GM19395 (cell line): Measurements from ENCODE around the gene CNTNAP2.
"Not testable (repeated sequence)": the region's sequence is repeated elsewhere in the genome, so short reads cannot be mapped to it uniquely, and the experiment has no call there.

Experiments used
- ATAC-seq: cut with Tn5 transposase; IDR thresholded peaks from one replicate; pipeline ENCODE4 v1.9.1; 2021; ENCODE audit warnings: mild to moderate bottlenecking, moderate library complexity; ENCODE audit not compliant: unreplicated experiment

CNTNAP2 gene

DNA sequence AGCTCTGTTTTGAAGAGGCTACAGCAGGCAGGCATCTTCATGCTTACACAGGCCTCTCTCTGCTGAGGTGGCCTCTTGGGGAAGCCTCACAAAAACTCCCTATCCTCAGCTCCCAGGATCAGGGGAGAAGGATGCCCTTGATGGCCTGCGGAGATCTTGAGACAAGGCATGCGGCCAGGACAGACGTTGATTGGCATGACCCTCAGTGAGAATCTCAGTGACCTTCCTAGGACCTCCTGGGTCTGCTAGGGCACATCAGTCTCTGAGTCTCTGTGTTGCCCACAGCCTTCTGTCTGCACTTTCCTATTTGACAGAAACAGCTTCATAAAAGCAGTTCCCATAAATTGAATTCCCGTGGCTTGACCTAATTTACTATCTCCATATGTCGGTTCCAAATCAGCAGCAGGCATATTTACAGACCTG lies 1468.2 kb downstream of the CNTNAP2 start:
- no peak for ATAC-seq

DNA sequence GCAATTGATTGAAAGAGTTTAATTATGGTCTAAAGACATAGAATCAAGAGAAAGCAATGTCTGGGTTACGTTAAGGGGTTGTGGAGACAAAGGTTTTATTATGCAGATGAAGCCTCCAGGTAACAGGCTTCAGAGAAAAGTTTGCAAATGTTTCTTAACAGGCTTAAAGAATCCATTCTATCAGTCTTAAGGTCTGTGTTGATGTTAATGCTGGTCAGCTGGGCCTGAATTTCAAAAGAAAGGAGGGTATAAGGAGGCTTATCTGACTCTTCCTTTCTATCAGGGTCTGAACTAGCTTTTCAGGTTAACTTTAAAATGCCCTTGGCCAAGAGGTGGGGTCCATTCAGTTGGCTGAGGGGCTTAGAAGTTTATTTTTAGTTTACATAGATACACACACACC lies 1469.5 kb downstream of the CNTNAP2 start:
- no peak for ATAC-seq

DNA sequence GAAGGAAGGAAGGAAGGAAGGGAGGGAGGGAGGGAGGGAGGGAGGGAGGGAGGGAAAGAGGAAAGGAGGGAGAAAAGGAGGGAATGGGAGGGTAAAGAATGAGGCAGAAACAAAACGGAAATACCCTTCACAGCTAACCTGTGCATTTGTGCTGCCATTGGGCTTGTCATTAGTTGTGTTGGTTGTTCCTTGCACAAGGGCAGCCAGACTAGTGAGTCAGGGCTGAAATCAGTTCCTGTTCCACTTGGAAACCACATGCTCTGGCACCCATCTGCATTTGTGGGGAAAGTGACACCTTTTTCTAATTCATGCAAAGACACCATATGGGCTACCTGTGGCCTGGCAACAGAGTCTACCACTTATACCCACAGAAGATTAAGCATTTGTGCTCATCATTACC lies 1469.9 kb downstream of the CNTNAP2 start:
- no peak for ATAC-seq

DNA sequence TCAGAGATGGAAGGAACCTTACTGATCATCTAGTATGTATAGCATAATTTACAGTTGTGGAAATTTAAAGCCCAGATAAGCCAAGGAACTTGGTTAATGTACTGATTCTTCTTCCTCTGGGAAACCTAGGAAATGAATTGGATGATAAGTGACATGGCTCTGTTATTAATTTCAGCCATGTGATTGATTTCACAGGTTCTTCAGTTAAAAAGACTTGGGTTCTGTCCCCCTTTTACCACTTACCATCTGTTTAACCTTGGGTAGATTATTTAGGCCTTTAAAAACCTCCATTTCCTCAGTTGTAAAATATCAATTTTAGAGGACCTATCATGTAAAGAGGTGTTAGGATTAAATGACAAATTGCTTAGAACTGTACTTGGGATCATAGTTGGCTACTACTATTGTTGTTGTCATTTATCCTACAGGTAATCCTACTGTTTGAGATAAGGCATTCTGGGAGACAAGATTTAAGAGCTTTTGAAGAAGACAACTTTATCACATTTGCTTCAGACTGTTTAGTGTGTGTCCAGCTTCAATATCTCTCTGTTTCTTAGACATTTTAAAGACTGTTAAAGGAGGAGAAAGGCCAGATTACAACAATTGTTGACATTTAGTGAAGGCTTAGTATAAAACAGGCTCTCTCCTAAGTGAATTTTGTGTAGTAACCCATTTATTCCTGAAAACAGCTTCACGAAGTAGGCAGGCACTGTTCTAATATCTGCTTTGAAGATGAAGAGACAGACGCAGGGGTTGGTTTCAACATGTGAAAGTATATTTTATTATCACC lies 1476.9 kb downstream of the CNTNAP2 start:
- no peak for ATAC-seq

DNA sequence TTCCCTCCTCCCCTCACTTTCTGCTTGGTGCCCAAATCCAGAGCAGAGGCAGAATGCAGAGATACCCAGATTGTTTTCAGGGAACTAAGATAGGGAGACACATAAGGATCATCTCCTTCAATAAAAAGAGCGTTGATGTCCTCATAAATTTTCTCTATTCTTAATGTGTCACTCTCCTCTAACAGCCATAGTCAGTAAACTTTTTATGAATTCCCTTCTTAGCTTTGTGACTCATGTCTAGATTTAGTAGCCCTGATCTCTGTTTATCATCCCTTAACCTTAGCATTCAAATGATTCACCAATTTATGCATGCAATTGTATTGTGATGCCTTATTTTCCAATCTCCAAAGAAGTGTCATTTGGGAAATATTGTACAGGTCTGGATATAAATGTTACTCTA lies 1478.4 kb downstream of the CNTNAP2 start:
- ATAC-seq: no peak

DNA sequence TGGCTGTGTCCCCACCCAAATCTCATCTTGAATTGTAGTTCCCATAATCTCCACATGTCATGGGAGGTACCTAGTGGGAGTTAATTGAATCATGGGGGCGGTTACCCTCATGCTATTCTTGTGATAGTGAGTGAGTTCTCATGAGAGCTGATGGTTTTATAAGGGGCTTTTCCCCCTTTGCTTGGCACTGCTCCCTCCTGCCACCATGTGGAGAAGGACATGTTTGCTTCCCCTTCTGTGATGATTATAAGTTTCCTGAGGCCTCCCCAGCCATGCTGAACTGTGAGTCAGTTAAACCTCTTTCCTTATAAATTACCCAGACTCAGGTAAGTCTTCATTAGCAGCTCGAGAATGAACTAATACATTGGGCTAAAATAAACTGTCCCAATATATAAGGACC lies 1482.1 kb downstream of the CNTNAP2 start:
- not testable (repeated sequence) for ATAC-seq

DNA sequence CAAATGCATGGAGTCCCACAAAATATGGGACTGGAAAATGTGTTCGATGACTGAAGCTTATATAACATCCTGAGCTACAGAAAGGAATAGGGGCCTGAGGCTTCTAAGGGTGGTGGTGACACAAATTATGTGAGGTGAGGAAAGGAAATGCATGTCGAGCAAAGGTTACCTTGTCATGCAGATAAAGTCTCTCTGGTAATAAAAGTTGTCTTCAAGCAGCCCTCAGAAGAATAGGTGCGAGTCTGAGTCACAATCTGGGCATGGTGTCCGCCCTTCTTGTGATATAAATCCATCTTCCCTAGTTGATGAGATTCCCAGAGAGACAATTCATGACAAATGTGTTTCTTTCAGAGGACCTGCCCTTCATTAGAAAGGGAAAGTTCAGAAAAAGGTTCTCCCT lies 1488.7 kb downstream of the CNTNAP2 start:
- no peak for ATAC-seq

DNA sequence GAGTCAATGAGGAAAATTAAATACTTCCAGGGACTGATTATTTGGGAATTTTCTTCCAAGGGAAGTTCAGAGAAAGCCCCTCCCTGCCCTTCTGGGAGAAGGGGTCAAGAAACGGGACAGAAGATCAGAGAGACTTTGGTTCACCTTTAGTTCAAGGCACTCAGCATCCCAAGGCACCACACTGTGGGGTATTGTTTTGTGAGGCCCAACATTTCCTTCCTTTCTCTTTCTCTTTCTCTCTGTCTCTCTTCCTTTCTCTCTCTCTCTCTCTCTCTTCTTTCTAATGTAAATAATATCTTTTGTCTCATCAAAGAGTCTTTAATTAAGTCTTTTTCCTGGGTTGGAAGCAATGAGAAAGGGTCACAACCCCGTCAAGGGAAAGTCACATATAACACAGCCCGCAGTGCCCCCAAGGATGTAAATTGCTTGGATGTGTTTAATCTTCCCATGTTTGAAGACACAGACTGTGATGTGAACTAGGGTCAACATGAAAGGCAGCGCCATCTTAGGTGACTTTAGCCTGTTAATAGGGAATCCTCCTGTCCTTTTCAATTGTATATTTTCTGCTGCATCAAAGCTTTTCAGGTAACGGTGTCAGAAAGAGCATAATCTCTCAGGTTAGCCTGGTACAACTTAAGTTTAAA lies 1490.7 kb downstream of the CNTNAP2 start:
- ATAC-seq: no peak

DNA sequence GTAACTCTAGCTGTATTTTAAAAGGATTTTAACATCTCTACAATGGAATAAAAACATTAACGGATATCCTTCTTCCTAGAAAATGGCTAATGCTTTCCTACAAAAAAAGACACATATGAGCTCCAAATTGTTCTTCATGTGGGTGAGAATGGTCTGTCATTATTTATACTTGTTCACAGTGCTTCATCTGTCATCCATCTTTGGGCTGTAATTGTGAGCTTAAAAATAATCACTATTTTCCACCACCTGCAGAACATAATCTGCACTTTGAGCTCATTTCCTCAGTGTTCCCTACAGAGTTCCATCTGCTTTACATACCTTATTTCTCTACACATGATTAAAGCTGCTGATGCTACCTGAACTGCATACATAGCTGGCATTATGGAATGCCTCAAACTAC lies 1494.8 kb downstream of the CNTNAP2 start:
- ATAC-seq: no peak

DNA sequence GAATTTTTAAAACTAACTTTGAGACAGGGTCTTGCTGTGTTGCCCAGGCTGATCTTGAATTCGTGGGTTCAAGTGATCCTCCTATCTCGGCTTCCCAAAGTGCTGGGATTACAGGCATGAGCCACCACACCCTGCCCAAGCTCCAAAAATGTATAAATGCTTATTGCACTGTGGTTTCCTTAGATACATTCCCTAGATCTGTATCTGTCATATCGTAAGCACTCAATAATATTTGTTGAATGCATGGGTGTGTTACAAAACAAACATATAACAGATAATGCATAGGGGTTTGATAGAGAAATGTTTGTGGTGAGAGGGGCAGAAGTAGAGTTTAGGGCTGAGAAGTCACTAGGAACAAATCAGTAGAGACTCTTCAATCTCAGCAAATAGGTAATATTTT lies 1518.7 kb downstream of the CNTNAP2 start:
- ATAC-seq: no peak

DNA sequence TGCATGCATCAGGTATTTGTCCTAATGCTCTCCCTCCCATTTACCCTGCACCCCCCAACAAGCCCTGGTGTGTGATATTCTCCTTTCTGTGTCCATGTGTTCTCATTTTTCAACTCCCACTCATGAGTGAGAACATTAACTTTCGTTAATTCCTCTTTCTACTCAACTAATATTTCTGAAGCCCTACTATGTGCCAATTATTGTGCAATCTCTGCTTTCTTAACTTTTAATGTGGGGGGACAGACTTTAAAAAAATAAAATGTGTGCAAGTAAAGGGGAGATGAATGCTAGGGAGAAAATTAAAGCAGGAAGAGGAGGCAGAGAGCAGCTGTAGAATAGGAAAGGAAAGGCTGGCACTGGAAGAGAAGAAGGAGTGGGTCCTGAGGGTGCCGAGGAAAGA lies 1520.0 kb downstream of the CNTNAP2 start:
- no peak for ATAC-seq

DNA sequence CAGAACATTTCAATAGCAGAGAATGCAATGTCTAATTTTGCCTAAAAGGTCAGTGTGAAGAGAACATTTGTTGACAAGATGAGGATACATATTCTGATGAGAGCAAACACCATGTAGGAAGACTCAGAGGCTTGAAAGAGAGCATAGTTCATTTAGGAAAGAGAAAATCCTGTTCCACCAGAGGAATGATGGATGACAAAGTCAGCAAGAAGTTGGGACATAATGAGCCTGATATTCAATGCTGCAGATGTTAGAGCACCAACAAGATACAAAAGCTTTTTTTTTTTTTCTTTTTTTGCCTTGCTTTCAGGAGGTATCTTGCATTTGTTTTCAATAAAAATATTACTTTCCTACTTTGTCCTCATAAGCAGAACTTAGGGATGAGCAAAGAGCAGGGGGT lies 1522.0 kb downstream of the CNTNAP2 start:
- no peak for ATAC-seq

DNA sequence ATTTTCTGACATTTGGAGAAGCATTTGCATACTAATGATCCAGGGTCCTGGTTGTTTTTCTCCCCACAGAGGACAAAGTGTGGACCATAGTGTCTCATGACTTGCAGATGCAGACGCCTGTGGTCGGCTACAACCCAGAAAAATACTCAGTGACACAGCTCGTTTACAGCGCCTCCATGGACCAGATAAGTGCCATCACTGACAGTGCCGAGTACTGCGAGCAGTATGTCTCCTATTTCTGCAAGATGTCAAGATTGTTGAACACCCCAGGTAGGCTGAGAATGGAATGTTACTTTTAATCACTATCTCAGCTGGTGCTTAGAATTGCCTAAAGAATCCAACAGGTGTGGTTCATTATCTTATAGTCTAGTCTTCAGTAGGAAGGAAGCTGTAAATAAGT lies 1522.4 kb downstream of the CNTNAP2 start:
- no peak for ATAC-seq

DNA sequence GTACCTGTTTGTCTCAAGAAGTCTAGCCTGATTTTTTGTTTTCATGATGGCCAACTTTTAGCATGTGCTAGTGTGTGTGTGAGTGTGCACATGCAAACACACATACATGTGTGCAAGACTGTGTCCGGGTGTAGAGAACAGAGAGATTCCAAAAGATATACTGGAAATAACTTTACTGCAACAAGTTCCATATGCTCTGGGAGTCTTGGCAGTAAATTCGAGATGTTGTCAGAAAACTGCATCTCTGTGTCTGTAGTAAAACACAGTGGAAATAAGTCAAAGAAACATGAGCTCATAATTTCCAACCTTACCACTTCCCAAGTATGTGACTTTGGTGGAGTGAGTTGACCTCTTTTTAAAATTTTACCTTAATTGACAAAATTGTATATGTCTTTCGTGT lies 1523.2 kb downstream of the CNTNAP2 start:
- no peak for ATAC-seq

DNA sequence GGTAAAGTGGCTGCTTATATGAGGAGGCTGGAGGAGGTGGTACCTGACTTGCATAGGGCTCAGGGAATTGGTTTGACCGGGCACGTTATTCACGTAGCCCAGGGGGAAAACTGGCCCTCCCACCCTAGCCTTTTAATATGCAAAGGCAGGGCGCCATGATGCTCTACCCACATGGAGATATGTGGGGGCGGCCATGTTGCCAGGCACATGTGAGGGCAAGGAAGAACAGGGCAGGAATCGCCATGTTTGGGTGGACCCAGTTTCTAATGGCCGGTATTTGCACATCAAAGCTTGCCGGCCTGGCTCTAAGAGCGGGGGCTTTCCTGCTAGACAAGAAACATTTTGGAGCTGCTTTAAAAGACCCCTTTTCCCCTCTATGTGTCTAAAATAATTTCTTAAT lies 1524.2 kb downstream of the CNTNAP2 start:
- no peak for ATAC-seq

DNA sequence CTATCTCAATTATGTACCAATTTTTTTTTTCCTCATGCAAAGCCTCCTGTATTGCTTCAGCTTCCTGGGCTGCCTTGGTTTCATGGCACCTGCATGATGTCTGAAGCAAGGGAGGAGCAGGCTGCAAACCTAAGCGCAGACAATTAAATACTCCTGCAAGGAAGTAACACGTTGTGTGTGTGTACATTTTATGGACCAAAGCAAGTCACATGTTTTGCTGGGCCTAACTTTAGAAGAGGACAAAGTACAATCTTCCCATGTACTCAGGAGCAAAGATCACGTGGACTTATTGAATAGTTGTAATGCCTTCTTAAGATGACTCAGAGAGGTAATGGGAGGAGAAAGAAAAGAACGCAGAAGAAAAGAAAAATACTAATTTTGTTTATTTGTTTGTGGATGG lies 1530.0 kb downstream of the CNTNAP2 start:
- ATAC-seq: no peak

DNA sequence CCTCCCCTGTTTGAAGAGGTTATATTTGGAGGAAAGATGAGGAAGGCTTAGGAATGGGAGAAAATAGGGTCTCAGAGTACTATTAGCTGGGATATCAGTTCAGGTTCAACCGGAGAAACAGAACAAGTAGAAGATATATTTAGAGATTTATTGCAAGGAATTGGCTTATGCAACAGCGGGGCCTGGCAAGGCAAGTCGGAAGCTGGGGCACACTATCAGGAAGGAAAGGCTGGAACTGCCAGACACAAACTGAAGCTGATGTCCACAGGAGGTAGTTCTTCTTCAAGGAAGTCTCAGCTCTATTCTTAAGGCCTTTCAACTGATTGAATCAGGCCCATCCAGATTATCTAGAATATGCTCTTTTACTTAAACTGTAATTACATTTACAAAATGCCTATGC lies 1534.4 kb downstream of the CNTNAP2 start:
- no peak for ATAC-seq

DNA sequence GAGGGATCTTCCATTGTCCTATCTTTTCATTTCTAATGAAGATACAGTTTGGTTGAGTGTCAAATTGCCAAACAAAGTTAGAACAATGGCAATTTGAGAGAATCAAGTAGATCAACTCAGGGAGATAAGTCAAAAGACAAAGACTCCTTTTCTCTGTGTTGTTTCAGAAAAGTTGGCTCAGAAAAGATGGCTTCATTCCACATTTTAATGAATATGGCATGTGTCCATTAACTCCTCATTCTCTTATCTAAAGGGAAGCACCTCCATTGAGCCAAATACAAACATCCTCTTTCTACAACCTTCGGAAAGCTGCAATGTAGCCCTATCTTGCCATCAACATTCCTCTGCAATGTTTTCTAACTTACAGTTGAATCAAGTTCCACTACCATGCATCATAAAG lies 1535.0 kb downstream of the CNTNAP2 start:
- ATAC-seq: no peak

DNA sequence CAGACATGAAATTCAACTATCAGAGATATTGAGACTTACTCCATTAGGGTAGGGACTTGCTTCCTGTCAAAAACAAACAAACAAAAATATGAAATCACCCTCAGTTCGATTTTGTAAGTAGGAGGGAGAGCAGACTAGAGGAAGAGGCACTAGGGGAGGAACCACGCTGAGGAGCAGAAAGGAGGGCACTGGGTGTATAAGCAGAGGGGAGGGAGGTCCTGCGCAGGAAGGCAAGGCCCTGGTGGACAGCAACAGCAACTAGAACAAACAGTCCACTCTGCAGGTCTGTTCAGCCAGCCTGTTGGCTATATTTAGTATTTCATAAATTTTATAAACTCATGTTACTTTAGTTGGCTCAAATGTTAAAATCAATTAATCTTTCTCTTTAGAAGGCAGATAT lies 1536.9 kb downstream of the CNTNAP2 start:
- no peak for ATAC-seq

DNA sequence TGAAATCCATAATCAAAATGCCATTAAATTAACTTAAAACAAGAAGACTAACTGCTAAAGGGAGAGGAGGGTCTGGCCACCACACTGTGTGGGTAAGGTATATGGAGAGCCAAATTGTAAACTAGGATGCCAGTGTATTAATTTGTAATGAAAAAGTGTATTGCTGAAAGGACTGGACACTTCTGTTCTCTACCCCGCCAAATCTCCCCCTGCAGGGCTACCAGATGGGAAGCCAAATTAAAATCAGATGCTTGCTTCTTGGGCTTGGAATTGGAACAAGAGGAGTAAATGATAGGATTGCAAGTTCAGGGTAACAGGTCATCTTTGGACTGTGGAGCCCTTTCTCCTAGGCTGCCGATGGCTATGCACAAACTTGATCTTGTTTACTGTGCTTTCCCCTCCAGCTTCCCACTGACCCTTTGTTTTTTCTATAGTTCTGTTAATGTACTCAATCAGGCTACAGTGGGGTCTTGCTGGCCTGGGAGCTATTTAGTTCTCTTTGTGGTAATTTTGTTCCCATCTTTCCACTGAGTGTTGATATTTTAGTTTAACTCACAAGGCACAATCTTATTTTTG lies 1541.9 kb downstream of the CNTNAP2 start:
- no peak for ATAC-seq

DNA sequence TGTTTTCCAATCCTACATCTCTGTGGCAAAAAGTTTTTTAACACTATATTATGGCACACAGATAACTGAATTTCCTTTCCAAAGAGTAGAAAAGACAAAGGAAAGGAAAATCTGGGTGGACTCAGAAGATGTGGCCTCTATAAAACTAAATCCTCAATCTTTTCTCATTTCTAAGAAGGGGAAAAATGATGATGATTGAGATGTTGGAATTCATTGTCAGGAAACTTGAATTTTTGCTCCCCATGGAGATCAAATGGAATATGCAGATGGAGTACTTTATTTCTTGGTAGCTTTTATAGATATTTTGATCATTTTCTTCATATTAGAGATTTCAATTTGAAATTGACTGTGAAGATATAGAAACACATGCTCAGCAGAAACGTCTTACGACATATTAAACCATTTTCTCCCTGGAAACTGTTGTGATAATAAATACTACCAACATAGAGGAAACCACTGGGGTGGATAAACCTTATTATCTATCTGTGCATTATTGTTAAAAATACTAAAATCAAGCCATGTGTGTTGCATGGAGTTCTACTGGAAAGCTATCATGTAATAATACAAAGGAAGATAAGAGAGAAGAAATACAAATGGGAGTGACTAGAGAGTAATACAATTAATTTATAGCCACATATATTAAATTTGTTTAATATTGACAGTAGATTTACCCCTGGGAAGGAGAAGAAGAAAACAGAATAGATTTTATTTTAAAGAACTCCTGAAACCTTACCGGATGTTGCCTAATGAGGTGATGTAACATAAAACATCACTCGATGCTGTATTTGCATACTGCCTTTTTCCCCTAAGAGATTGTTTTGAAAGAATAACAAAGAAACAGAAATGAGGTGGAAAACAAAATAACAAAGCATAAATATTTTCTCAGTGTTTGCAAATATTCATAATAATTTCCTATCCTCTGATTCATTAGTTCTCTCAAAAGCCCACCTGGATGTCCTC lies 1542.7 kb downstream of the CNTNAP2 start:
- no peak for ATAC-seq
